Adipose tissue (tissue), 3 donors: ENCODE data around the gene SENP6. TPM values are rescaled to one million over a fixed set of nuclear protein-coding genes. Genes with fewer than 3 reads are reported as not detected.

Experiments used
- H3K27ac ChIP-seq: one replicate; pipeline ENCODE4 v1.5.1; 2013; ENCODE audit warnings: low read depth, low read length
- WGBS, 3 donors: extraction: QIAGEN DNeasy Blood & Tissue Kit; methylation state at CpG; one replicate each; pipeline ENCODE4 v1.1.7; 2013; 5-methylcytosine and 5-hydroxymethylcytosine counted together
- polyA plus RNA-seq, 3 donors: library from polyadenylated mRNA; stranded (reverse); fragments of 200-250 nt; gene quantifications; one replicate each; pipeline ENCODE4 v1.2.3, GENCODE V29; 2013
- donor health status: healthy with polysubstance abuse.
- donor health status: Bipolar disorder and iron deficiency.
- donor health status: healthy.

SENP6 gene
- polyA plus RNA-seq, 3 donors: 16.1 to 29.4 (median 29.1) TPM

DNA sequence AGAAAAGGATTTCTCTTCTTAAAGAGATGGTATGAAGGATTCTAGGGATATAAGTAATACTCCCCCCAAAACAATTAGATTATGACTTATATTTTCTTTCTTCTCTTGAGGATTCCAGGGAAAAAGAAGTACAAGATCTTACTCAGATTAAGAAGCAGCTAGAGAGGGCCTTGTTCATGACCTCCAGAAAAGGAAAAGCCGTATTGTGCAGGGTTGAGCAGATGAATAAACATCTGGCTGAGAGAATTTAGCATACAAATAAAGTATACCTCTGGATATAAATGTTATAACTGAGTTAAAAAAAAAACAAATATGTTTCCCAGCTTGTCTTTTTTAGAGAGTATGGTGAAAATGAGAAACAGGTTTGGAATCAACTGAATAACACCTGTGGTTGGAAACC is 158.6 kb downstream of the SENP6 start:
- no peak overlapping the region for H3K27ac ChIP-seq
- 69 to 89% (median 86%) methylated on average over 1 of the region's 1 CpG for WGBS, 3 donors

DNA sequence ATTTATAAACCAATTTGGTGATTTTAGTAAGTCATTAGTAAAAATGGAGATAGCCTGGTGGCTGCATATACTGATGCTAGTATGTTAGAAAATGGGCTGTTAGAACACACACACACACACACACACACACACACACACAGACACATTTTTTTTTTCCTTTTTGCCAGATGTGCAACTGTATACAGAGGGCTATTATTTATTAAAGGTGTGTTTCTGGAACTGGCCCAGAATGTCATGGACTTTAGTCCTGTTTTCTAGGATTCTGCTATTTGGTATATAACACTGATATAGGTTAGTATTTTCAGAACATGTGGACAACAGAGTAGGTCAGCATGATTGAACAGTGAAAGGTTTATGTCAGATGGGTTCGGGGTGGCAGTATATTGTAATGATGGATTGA is 159.8 kb downstream of the SENP6 start:
- 88 to 100% (median 93%) methylated on average over 1 of the region's 1 CpG for WGBS, 3 donors
- no peak overlapping the region for H3K27ac ChIP-seq

DNA sequence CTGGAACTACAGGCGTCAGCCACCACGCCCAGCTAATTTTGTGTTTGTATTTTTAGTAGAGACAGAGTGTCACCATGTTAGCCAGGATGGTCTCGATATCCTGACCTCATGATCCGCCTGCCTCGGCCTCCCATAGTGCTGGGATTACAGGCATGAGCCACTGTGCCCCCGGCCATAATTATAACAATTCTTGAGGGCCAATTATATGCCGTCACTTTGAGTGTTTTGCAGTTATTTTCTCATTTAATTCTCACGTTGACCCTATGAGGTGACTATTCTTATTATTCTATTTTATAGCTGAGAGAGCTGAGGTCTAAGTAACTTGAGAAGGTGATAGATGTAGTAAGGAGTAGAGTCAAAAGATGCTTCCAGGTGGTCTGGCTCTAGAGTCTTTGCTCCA is 160.4 kb downstream of the SENP6 start:
- 95 to 99% (median 96%) methylated on average over 8 of the region's 8 CpGs for WGBS, 3 donors
- H3K27ac ChIP-seq: no peak overlapping the region

DNA sequence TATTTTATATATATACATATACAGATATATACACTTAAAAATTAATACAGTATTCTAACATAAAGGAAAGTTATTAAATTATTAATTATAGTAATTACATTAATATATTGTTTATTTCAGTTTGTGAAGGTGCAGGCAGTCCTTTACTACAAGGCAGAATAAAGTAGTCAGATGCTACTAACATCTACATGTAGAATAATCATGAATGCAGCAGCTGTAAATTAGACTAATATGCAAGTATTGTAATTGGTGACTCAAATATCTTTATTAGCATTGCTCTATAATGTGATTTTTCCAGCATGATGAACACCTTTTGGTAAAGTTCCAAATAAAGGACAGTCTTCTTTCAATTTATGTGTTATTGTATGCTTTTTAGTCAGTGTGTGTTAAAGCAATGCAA is 164.7 kb downstream of the SENP6 start:
- H3K27ac ChIP-seq: no peak overlapping the region

Other genes with a start within 250 kb of the SENP6 start
- 1 to 10 TPM in 2 of 3 donors, under 1 TPM in 1; 0.81 to 7.1 (median 3.1) TPM for gene FILIP1, start 108.1 kb upstream of the SENP6 start, polyA plus RNA-seq
- 10 to 100 TPM in 1 of 3 donors, 1 to 10 TPM in 2; 6.2 to 11.6 (median 7.2) TPM for gene MYO6, start 147.4 kb downstream of the SENP6 start, polyA plus RNA-seq